GM18868 (cell line): ENCODE measurements around the gene BCL2L14.
"Not testable (repeated sequence)": the region's sequence is repeated elsewhere in the genome, so short reads cannot be mapped to it uniquely, and the experiment has no call there.

Source experiments
- ATAC-seq: cut with Tn5 transposase; IDR thresholded peaks from one replicate; pipeline ENCODE4 v1.9.1; 2021; ENCODE audit warnings: mild to moderate bottlenecking, moderate library complexity; ENCODE audit not compliant: unreplicated experiment

BCL2L14 gene

DNA sequence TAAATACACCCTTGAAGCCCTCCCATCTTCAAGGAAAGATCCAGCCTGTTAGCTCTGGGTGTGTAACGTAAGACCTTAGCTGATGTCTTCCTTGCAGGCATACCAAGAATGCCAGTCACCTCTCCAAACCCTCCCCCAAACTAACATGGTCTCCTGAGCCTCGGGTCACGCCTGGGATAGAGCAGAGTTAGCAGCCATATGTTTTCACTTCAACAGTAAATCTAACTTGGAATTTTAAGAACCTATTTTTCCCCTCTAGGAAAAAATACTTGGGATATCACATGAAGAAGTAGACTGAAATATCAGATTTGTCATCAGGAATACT, 27.9 kb downstream of the BCL2L14 start:
- ATAC-seq: no peak

DNA sequence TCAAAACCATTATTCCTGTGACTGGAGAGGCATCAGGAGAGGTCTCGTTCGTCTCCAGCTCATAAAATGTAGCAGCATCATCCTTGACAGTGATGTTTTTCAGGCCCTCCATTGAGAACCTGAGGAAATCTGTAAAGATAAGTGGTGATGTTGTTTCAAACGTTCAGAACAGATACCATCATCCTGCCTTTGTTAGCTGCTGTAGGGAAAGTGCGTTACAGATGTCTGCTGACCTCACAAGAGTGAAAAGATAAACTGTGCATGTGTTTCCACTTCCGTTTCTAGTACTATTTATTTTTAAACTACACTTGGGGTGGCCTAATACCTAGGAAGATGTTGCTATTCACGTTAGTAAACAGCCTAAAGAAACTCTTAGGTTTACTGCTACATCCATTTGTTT, 28.4 kb downstream of the BCL2L14 start:
- no peak for ATAC-seq

DNA sequence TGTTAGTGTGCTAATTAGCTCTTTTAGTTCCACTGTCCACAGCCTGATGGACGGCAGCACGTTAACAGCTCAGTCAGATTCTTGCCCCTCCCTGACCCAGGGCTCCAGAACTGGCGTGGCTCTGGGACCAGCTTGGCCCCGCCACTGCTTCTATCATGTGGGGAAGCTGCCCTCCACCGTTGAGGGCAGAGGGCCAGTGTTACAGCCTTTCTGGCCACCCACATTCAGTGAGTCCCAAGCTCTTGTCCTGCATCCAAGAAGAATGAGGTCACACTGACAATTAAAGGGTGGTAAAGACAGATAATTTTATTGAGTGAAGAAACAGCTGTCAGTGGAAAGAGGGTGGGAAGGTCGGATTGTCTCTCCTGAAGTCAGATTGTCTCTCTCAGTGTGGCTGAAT, 36.9 kb downstream of the BCL2L14 start:
- ATAC-seq: no peak

DNA sequence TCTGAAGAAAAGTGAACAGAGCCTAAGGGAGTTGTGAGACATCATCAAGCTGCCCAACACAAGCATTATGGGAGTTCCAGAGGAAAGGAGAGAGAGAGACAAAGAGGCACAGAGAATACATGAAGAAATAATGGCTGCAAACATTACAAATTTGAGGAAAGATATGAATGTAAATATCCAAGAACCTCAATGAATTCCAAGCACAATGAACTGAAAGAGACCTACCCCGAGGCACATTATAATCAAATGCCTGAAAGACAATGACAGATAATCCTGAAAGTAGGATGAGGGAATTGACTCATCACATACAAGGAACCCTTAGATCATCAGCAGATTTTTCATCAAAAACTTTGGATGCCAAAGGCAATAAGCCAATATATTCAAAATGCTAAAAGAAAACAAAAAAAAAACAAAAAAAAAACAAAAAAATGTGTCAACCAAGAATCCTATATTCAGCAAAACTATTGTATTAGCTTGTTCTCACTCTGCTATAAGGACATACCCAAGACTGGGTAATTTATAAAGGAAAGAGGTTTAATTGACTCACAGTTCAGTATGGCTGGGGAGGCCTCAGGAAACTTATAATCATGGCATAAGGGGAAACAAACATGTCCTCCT, 37.8 kb downstream of the BCL2L14 start:
- ATAC-seq: no peak

DNA sequence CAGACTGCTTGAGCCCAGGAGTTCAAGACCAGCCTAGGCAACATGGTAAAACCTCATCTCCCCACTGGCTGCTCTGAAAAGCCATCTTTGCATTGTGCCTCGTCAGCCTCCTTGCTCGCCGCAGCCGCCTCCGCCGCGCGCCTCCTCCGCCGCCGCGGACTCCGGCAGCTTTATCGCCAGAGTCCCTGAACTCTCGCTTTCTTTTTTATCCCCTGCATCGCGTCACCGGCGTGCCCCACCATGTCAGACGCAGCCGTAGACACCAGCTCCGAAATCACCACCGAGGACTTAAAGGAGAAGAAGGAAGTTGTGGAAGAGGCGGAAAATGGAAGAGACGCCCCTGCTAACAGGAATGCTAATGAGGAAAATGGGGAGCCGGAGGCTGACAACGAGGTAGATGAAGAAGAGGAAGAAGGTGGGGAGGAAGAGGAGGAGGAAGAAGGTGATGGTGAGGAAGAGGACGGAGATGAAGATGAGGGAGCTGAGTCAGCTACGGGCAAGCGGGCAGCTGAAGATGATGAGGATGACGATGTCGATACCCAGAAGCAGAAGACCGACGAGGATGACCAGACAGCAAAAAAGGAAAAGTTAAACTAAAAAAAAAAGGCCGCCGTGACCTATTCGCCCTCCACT, 40.3 kb downstream of the BCL2L14 start:
- not testable (repeated sequence) for ATAC-seq

DNA sequence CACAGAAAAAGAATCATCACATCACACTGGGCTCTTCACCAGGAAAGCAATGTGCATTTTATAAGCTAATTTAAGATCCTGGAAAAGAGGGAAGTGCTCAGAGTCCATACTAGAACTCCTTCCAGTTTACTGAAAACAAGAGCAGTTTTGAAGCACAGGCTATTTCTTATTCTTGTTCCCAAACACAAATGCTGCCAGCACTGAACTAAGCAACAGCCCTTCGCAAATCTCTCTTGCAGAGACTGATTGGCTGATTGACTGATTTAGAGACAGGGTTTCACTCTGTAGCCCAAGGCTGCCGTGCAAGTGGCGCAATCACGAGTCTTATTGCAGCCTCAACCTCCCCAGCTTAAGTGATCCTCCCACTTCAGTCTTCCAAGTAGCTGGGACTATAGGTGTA, 44.8 kb downstream of the BCL2L14 start:
- ATAC-seq: no peak

DNA sequence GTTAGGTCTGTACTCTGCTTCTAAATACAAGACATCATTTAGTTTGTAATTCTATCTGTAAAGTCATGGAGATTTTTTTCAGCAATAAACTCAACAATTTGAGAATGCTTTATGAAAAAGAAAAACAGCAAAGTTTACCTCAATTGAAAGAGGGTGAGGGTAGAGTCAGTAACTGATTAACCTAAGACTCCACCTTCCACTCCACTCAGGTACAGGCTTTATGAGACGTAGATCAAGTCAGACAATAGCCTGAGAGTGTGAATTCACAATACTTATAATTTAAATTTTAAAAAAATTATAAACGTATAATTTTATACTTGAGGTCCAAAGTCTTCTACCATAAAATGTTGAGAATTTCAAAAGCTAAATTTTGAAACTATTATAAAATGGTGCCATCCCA, 45.9 kb downstream of the BCL2L14 start:
- no peak for ATAC-seq

DNA sequence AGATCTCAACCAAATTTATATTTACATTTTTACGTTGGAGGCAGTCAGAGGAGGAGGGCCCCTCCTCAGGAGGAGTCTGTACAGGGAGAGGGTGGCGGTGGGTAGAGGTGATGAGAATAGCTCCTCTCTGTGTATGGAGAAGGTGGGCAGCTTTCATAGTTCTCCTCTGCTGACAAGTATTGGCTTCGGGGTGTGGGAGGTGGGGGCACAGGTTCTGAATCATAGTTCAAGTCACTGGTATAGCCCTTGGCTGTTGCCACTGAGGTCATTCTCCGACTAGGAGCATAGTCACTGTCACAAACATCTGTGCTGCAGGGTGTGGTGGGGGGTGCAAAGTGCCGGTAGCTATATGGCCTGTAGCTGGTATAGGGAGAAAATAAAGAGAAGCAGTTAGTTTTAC, 50.3 kb downstream of the BCL2L14 start:
- no peak for ATAC-seq

DNA sequence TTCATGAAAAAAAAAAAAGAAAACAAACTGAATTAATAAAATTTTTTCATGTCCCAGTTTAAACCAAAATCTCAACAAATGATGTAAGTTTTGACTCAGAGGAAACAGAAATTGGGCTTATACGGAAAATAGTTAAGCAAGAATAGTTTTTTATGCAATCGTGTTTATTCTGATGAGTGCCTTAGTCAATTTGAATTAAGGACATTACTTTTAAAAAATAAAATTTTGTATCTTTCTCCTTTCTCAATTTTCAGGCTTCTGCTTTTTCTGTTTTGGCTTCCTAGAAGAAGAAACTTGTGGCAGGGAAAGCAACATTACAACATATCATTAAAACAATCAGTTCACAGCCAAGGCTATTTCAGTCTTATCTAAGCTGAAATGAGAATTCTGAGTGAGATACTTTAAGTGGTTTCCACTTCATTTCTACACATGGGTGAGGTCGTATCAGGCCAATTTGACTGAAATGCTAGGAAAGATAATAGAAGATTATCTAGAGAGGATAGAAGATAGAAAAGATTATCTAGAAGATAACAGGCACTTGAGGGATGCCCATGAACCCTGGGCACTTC, 52.4 kb downstream of the BCL2L14 start:
- no peak for ATAC-seq

DNA sequence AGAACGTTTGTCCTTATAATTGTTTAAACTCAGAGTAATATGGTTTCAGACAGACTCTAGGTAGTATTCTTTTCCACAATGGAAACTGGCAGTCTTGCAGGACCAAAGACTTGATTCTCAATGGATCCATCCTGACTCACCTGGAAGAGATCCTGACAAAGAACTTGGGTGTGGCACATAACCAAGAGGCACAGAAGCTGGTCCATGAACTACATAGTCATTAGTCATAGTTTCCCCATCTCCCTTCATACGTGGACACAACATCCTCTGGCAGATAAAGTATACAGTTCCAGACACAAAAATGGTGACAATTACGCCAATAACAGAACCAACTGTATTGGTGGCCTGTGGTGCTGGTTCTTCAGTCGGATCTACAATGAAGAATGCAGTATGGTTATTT, 55.8 kb downstream of the BCL2L14 start:
- ATAC-seq: no peak

DNA sequence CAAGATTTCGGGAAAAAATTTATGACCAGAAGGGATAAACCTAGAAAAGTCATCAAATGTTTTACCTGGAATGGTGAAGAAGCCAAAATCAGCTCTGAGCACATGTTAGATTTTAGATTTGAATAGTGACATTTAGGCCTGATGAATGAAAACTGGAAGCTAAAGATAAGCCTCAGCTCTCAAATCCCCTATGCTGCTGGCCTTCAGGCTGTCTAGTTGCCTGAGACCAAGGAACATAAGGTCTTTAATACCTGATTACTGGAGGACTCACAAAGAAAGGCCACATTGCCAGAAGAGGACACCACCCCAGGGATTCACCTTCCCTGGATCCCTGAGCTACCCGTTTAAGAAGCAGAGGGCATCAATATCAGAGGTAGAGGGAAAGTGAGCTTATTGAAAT, 56.6 kb downstream of the BCL2L14 start:
- no peak for ATAC-seq

DNA sequence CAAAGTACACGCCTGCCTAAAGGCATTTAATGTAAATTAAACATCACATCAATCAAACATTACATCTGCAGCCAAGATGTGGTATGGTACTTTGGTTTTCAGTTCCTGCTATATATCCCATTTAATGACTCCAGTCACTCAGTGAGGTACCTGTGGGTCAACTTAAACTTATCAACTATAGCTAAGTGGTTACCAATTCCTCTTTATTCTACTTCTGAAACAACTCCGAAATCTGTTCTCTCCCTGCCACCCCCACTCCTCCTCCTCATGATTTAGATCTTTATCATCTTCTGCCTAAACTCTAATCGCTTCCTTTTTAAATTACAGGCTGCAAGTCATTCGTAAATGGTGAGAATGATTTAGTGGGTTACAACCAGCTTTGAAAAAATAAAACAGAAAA, 57.9 kb downstream of the BCL2L14 start:
- ATAC-seq: peak; percentile 60

DNA sequence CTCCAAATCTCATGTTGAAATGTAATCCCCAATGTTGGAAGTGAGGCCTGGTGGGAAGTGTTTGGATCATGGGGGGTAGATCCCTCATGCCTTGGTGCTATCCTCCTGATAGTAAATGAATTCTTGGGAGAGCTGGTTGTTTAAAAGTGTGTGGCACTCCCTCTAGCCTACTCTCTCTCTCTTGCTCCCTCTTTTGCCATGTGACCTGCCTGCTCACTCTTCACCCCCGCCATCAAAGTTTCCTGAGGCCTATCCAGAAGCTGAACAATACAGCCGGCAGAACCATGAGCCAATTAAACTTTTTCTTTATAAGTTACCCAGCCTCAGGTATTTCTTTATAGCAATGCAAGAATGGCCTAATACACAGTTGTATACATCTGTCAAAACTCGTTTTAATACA, 62.5 kb downstream of the BCL2L14 start:
- no peak for ATAC-seq

DNA sequence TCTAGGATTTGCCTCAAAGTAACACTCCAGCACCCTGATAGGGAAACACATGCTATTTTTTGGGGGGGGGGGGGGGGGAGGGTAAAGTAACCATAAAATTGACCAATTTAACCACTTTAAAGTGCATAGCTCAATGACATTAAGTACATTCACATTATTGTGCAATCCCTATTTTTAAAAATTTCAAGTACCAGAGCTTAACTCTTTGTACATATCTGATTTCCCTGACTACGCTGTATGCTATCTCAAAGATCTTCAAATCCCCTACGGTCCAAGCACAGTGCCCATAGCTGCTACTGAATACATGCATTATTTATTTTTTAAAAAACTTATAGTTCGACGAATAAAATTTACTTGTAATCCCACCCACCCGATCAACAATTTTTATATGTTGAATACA, 63.0 kb downstream of the BCL2L14 start:
- ATAC-seq: no peak

DNA sequence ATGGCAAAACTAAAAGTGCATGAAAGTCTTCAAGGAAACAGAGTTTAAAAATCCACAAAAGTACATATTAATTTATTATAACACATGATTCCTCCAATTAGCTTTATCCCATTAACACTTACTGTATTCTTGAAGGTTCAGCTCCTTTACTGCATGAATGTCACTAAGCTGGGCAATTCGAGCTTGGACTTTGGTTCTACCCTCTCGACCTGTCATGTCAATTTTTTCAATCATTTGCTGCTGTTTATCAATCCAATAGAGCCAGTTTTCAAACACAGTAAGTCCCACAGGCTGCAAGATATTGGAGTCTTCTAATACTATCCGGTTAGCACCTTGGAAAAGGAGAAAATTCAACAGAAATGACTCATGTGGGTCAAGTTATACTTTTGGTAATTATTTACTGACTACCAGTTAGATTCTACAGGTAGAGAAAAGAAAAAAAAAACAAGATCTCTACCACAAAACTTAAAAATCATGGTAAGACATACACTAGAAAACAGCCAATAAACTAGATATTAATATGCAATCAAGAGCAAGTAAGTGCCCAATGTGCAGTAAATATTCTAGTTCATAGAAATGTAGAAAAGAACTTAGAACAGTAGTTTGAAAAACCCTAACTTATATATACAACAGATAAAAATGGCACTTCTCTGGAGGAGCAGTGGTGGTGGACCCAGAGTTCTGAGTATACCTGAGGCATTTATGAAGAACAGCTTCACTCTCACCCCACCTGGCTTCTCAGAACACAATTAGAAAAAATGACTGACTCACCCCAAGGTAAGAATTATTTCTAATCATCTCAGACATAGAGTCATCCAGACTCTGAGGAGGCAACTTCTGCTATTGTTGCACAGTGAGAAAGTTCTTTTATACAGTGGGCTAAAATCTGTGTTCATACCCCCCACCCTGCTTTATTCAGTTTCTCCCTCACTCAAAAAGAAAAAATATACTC, 67.7 kb downstream of the BCL2L14 start:
- ATAC-seq: no peak

DNA sequence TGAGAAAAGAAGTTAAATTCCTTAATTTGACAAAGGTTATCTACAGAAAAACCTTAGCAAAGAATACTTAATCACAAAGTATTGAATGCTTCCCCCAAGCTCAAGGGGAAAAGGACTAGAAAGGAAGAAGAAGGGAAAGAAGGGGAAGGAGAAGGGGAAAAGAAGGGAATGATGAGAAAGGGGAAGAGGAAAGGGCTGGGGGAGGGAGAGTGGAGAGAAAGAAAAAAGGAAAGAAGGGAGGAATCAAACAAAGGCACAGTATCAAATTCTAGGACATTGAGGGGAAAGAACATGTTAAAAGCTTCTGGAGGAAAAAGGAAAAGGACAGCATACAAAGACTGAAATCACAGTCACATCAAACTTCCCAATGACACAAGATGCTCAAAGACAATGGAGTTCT, 70.3 kb downstream of the BCL2L14 start:
- ATAC-seq: no peak

DNA sequence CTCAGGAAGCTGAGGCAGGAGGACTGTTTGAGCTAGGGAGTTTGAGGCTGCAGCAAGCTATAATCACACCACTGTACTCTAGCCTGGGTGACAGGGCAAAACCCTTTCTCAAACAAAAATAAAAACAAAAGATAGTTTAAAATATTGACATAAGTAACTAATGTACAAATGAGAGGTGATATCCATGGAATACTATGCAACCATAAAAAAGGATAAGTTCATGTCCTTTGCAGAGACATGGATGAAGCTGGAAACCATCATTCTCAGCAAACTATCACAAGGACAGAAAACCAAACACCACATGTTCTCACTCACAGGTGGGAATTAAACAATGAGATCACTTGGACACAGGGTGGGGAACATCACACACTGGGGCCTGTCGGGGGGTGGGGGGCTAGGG, 73.8 kb downstream of the BCL2L14 start:
- not testable (repeated sequence) for ATAC-seq

DNA sequence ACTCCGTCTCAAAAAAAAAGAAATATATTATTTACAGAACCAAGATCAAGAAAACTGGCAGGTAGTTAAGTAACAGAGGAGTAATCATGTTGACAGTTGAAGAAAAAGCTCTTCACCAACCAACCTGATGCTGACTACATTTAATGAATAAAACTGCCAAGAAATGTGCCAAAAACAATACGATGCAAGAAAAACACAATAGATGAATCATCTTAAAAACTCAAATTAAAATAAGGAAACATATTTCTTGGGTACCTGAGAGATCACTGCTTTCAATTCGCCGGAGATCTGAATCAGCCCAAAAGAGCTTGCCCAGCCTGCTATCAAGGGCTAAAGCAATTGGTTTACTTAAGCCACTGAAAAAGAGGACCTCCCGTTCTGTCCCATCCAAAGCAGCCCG, 76.4 kb downstream of the BCL2L14 start:
- no peak for ATAC-seq
